ENCODE measurements around the gene PRKAG2. TPM values are rescaled to one million over a fixed set of nuclear protein-coding genes. Genes with fewer than 3 reads are reported as not detected.

Gene PRKAG2
- total RNA-seq, 1 experiment from 2014 or later: 73.9 TPM

DNA sequence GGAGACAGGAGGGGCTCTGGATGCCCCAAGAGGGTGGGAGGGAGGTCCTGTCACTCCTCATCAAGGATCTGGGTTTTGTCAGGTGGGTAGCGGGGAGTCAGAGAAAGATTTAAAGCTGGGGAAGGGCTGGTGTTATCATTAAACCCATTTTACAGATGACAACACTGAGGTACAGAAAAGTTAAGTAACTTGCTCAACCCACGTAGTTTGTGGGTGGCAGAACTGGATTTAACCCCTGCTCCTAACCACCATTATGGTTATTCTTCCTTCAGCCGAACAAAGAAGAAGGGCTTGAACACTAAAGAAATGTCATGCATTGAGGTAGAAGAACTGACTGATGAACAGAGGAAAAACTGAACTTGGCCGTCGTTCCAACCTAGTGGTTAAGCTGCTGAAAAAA, 24.9 kb upstream of the PRKAG2 start:
- Mint-ChIP-seq H3K4me3 (ENCODE audit: unreplicated experiment) (no peak overlapping the region), H3K4me1 (ENCODE audit: insufficient read depth, unreplicated experiment) (no peaks in the 10 kb centered on the region), H3K9me3 (ENCODE audit: unreplicated experiment) (no peaks in the 10 kb centered on the region), H3K27me3 (ENCODE audit: insufficient read depth, unreplicated experiment) (peaks cover 38% of the 10 kb centered on the region), H3K36me3 (ENCODE audit: insufficient read depth, unreplicated experiment) (peaks cover 4% of the 10 kb centered on the region), H3K27ac (ENCODE audit: low read depth, unreplicated experiment) (no peak overlapping the region)
- POLR2A ChIA-PET: no interaction called here
- no peak for DNase-seq (ENCODE audit: unreplicated experiment)
- BruUV-seq (replicated peaks): no TSS peak
- TF ChIP-seq, protein P1, sequence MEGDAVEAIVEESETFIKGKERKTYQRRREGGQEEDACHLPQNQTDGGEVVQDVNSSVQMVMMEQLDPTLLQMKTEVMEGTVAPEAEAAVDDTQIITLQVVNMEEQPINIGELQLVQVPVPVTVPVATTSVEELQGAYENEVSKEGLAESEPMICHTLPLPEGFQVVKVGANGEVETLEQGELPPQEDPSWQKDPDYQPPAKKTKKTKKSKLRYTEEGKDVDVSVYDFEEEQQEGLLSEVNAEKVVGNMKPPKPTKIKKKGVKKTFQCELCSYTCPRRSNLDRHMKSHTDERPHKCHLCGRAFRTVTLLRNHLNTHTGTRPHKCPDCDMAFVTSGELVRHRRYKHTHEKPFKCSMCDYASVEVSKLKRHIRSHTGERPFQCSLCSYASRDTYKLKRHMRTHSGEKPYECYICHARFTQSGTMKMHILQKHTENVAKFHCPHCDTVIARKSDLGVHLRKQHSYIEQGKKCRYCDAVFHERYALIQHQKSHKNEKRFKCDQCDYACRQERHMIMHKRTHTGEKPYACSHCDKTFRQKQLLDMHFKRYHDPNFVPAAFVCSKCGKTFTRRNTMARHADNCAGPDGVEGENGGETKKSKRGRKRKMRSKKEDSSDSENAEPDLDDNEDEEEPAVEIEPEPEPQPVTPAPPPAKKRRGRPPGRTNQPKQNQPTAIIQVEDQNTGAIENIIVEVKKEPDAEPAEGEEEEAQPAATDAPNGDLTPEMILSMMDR (IDR thresholded peaks at IDR 0.05; ENCODE audit: unreplicated experiment): no peak
- intact Hi-C loops (cut with micrococcal nuclease): no loop called here
- CTCF ChIA-PET: interaction anchor here (1.0 kb wide), 1 partner anchor 22 kb away, joined by 3 read pairs; no protein-coding TSS in a partner anchor

DNA sequence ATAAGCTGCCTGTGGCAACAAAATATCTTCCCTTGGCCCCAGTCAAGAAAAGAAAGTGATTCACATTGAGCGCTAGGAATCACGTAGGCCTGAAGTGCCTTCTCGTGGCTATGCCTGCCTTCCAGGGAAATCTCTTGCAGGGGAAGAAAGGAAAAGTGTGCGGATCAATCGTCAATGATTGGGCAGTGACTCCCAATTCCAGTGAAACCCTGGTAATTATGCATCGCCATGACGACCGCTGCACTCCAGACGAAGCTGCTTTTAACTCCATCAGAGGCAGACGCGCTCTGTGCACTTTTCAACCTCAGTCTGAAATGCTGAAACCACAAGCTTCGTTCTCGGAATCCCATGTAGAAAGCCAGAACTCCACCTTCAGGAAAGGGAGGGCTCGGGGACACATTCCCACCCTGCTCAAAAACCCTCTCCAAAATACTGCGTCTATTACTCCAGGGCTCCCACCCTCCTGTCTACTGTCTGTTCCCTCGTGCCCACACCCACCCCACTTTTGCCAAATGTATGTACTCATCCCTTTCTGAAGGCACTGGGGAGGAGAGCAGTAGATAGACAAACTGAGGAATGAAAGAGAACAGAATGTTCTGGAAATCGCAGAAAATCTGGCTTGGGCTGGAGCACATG, 24.2 kb upstream of the PRKAG2 start:
- POLR2A ChIA-PET: interaction anchor here (0.8 to 1.6 kb wide), 2 partner anchors 14 to 21 kb away, joined by 4 read pairs; no protein-coding TSS in a partner anchor
- no peak for DNase-seq (ENCODE audit: unreplicated experiment)
- no peak overlapping the region for H3K4me3 Mint-ChIP-seq (ENCODE audit: unreplicated experiment)
- TF ChIP-seq, protein P1 (IDR thresholded peaks at IDR 0.05; ENCODE audit: unreplicated experiment): no peak
- BruUV-seq (replicated peaks): no TSS peak
- CTCF ChIA-PET: no interaction called here
- no peaks in the 10 kb centered on the region for H3K4me1 Mint-ChIP-seq (ENCODE audit: insufficient read depth, unreplicated experiment)
- no peaks in the 10 kb centered on the region for H3K9me3 Mint-ChIP-seq (ENCODE audit: unreplicated experiment)
- intact Hi-C loops (cut with micrococcal nuclease): no loop called here
- H3K27ac Mint-ChIP-seq (ENCODE audit: low read depth, unreplicated experiment): no peak overlapping the region
- peaks cover 33% of the 10 kb centered on the region for H3K27me3 Mint-ChIP-seq (ENCODE audit: insufficient read depth, unreplicated experiment)
- H3K36me3 Mint-ChIP-seq (ENCODE audit: insufficient read depth, unreplicated experiment): peaks cover 4% of the 10 kb centered on the region

GRCh38 chr7:151900591-151900985, 23.7 kb upstream of the PRKAG2 start:
- Mint-ChIP-seq H3K4me3 (ENCODE audit: unreplicated experiment) (no peak overlapping the region), H3K27me3 (ENCODE audit: insufficient read depth, unreplicated experiment) (peaks cover 33% of the 10 kb centered on the region), H3K27ac (ENCODE audit: low read depth, unreplicated experiment) (no peak overlapping the region), H3K4me1 (ENCODE audit: insufficient read depth, unreplicated experiment) (no peaks in the 10 kb centered on the region), H3K9me3 (ENCODE audit: unreplicated experiment) (no peaks in the 10 kb centered on the region), H3K36me3 (ENCODE audit: insufficient read depth, unreplicated experiment) (peaks cover 4% of the 10 kb centered on the region)
- no TSS peak for BruUV-seq (replicated peaks)
- no peak for DNase-seq (ENCODE audit: unreplicated experiment)
- ChIA-PET POLR2A (interaction anchor here (0.8 to 1.6 kb wide), 2 partner anchors 14 to 22 kb away, joined by 4 read pairs; no protein-coding TSS in a partner anchor), CTCF (no interaction called here)
- TF ChIP-seq, protein P1 (IDR thresholded peaks at IDR 0.05; ENCODE audit: unreplicated experiment): no peak
- intact Hi-C loops (cut with micrococcal nuclease): no loop called here

- H3K4me3 Mint-ChIP-seq (ENCODE audit: unreplicated experiment): no peak overlapping the region
- peaks cover 33% of the 10 kb centered on the region for H3K27me3 Mint-ChIP-seq (ENCODE audit: insufficient read depth, unreplicated experiment)
- DNase-seq (ENCODE audit: unreplicated experiment): no peak
- H3K36me3 Mint-ChIP-seq (ENCODE audit: insufficient read depth, unreplicated experiment): peaks cover 4% of the 10 kb centered on the region
- no peaks in the 10 kb centered on the region for H3K9me3 Mint-ChIP-seq (ENCODE audit: unreplicated experiment)
- H3K4me1 Mint-ChIP-seq (ENCODE audit: insufficient read depth, unreplicated experiment): peaks cover 7% of the 10 kb centered on the region
- BruUV-seq (replicated peaks): no TSS peak
- intact Hi-C loops (cut with micrococcal nuclease): no loop called here
- ChIA-PET POLR2A (interaction anchor here (1.6 kb wide), 1 partner anchor 23 kb away, joined by 4 read pairs; no protein-coding TSS in a partner anchor), CTCF (interaction anchor here (0.7 to 0.8 kb wide), 2 partner anchors 8 to 46 kb away, joined by 3 read pairs; no protein-coding TSS in a partner anchor)
- peak overlapping the region; percentile 36 for H3K27ac Mint-ChIP-seq (ENCODE audit: low read depth, unreplicated experiment)
- TF ChIP-seq, protein P1 (IDR thresholded peaks at IDR 0.05; ENCODE audit: unreplicated experiment): no peak
These were observed 22.8 kb upstream of the PRKAG2 start for GRCh38 chr7:151899513-151900360.
